HuH-7.5 (cell line): ENCODE measurements around the gene TEKT5.

Experiments used
- DNase-seq: peaks from one replicate; pipeline ENCODE4 v3.0.0; 2011; ENCODE audit warnings: low spot score

TEKT5 gene

GRCh38 chr16:10578474-10579316 lies 116.0 kb downstream of the TEKT5 start:
- DNase-seq = no peak
